ENCODE data around the gene KMT5B.

The KMT5B gene

DNA sequence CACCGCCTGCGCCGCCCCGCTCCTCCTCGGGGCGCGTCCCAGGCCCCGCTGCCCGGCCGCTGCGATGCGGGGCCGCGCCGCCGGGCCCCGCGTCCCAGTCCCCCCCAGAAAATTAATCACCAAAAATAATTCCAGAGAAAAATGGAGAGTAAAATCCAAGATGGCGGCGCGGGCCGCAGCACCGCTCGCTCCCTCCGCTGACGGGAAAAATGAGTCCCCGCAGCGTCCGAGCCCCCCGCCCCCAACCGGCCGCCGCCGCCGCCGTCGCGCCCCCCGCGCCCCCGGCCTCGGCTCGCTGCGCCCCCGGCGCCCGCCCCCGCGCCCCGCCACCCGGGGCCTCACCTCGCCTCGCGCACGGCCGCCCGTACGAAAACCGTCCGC, at the start of gene KMT5B:
Gene KMT5B, minus strand, starts transcription at position 162 of the 381 bp plus-strand sequence. CDS start 23,220 bp downstream, outside the sequence.
- H3K4me3 ChIP-seq (ENCODE audit: low read length) = peak within 1 kb of the TSS; percentile 89
- TF ChIP-seq, protein P1, sequence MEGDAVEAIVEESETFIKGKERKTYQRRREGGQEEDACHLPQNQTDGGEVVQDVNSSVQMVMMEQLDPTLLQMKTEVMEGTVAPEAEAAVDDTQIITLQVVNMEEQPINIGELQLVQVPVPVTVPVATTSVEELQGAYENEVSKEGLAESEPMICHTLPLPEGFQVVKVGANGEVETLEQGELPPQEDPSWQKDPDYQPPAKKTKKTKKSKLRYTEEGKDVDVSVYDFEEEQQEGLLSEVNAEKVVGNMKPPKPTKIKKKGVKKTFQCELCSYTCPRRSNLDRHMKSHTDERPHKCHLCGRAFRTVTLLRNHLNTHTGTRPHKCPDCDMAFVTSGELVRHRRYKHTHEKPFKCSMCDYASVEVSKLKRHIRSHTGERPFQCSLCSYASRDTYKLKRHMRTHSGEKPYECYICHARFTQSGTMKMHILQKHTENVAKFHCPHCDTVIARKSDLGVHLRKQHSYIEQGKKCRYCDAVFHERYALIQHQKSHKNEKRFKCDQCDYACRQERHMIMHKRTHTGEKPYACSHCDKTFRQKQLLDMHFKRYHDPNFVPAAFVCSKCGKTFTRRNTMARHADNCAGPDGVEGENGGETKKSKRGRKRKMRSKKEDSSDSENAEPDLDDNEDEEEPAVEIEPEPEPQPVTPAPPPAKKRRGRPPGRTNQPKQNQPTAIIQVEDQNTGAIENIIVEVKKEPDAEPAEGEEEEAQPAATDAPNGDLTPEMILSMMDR (IDR thresholded peaks at IDR 0.05; ENCODE audit: insufficient read depth, low read depth, low read length, missing control alignments) = no peak
- DNase-seq (ENCODE audit: low read depth) = no peak

DNA sequence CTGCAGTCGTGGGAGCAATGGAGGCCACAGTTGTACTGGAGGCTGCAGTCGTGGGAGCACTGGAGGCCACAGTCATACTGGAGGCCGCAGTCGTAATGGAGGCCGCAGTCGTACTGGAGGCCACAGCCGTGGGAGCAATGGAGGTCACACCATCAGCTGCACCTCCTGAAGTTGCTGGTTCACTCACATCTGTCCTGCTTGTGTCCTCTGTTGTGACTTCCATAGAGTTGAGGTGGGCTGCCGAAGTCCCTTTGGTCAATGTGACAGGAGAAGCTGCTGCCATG, 49.4 kb upstream of the KMT5B start:
- TF ChIP-seq, protein P1 (IDR thresholded peaks at IDR 0.05; ENCODE audit: insufficient read depth, low read depth, low read length, missing control alignments) = no peak
- no peak overlapping the region for H3K4me3 ChIP-seq (ENCODE audit: low read length)
- DNase-seq (ENCODE audit: low read depth) = no peak

DNA sequence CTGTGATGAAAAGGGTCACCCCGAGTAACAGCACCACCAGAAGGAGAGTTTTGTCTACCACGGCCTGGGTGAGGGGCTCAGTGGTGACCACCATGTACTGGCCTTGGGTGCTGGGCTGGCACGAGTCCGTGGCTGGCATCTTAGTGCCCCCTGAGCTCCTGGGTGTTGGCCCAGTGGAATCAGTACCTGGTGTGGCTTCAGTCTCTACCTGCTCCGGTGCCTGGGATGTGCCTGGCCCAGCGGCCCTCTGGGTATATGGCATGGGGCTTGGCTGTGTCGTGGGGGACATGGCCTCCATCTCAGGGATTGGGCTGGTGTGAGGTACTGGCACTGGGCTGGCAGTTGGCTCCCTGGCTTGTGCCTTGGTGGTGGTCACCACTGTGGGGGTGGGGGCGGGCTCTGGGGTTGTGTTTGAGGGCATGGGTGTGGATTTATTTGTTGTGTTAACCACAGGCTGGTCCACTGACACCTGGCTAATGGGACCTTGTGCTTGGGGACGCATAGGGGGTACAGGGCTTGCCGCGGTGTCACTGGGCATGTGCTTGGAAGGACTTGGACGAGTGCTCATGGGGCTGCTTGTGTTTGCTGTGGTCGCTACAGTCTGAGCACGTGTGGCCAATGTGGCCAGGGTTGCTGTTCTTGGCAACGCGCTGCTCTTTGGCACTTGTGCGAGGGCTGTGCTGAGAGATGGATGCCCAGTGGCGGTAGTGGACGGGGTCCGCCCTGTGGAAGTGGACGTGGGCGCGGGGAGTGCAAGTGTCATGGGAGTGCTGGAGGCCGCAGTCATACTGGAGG, 48.9 kb upstream of the KMT5B start:
- no peak for DNase-seq (ENCODE audit: low read depth)
- H3K4me3 ChIP-seq (ENCODE audit: low read length) = no peak overlapping the region
- TF ChIP-seq, protein P1 (IDR thresholded peaks at IDR 0.05; ENCODE audit: insufficient read depth, low read depth, low read length, missing control alignments) = no peak

DNA sequence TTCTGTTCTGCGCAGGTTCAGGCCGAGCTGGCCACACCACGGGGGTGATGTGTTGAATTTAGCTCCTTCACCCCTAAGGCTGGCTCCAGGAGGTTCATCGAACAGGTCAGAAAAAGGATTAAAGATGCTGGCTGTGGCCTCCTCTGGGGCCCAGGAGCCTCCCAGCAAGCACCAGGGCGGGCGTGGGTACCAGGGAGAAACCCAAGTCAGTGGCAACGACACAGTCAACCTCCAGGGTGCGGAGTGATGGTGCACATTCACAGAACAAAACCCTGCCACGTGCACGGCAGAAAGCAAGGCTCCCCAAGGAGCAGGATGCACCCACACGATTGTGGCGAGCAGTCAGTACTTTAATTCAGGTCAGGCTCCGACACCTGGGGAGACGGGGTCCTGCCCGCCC, 47.9 kb upstream of the KMT5B start:
- no peak overlapping the region for H3K4me3 ChIP-seq (ENCODE audit: low read length)
- TF ChIP-seq, protein P1 (IDR thresholded peaks at IDR 0.05; ENCODE audit: insufficient read depth, low read depth, low read length, missing control alignments) = no peak
- no peak for DNase-seq (ENCODE audit: low read depth)

DNA sequence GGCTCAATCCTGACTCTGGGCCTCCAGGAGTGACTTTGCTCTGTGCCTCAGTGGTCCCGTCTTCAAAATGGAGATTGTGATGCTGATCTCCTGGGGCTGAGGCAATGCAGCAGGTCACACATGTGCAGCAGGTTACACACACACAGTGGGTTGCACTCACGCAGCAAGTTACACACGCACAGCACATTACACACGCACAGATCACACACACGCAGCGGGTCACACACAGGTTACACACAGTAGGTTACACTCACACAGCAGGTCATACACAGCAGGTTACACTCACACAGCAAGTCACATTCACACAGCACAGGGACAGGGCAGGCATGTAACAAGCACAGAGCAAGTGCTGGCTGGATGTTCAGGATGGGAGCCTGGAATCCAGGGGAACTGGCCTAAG, 47.4 kb upstream of the KMT5B start:
- TF ChIP-seq, protein P1 (IDR thresholded peaks at IDR 0.05; ENCODE audit: insufficient read depth, low read depth, low read length, missing control alignments) = no peak
- no peak for DNase-seq (ENCODE audit: low read depth)
- H3K4me3 ChIP-seq (ENCODE audit: low read length) = no peak overlapping the region

DNA sequence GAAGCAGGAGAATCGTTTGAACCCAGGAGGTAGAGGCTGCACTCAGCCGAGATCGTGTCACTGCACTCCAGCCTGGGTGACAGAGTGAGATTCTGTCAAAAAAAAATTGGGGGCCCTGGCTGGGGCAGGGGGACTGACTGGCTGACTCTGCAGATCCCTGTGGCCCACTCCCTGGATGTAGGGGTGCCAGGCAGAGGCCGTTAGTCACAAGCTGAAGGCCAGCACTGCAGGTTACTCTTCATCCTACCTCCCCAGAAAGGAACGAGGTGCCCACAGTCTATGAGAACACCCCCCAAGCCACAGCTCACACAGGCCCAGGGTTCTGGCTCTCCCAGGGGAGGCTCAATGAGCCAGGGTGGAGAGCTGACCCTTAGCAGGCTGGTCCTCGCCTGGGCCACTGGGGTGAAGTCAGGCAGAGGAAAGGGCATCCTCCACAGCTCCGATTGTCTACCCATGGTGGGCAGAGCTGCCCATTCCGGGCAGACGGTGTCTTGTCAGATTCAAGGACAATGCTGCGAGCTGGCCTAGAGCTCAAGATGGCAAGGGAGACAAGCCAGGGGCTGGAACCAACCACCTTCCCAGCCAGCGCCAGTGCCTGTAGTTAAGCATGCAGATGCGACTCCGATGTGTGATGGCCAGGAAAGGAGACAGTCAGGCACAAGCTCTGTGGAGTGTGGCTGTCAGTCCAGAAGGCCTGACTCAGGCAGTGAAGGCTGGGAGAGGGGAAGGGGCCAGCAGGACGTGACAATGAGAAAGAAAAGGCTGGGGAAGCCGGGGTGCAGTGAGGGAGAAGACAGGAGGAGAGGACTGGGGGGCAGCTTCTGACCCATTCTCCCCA, 46.2 kb upstream of the KMT5B start:
- no peak overlapping the region for H3K4me3 ChIP-seq (ENCODE audit: low read length)
- TF ChIP-seq, protein P1 (IDR thresholded peaks at IDR 0.05; ENCODE audit: insufficient read depth, low read depth, low read length, missing control alignments) = no peak
- no peak for DNase-seq (ENCODE audit: low read depth)

All from epithelial cell of esophagus (primary cell).